Brain microvascular endothelial cell (primary cell): ENCODE results near the gene NUDT2.

Experiments used
- DNase-seq: peaks from one replicate; pipeline ENCODE4 v3.0.0-alpha.2; 2020
- H3K27ac ChIP-seq: fragments of 250-450 bp; sonication (Bioruptor Pico); 2 replicates; pipeline ENCODE4 v1.5.1; 2020; ENCODE audit warnings: mild to moderate bottlenecking, moderate library complexity
- H3K27me3 ChIP-seq: fragments of 250-450 bp; sonication (Bioruptor Pico); replicated peaks from 2 replicates; pipeline ENCODE4 v1.5.1; 2020; ENCODE audit warnings: mild to moderate bottlenecking
- H3K36me3 ChIP-seq: fragments of 250-450 bp; sonication (Bioruptor Pico); replicated peaks from 2 replicates; pipeline ENCODE4 v1.5.1; 2020; ENCODE audit warnings: mild to moderate bottlenecking
- H3K4me3 ChIP-seq: 2 replicates; pipeline ENCODE4 v1.5.1; 2011; ENCODE audit warnings: low read depth, mild to moderate bottlenecking, control low read depth, low read length, moderate library complexity
- CTCF ChIP-seq: IDR thresholded peaks from 2 replicates; pipeline ENCODE4 v1.5.1; 2011; ENCODE audit warnings: low read depth, mild to moderate bottlenecking, moderate library complexity, low read length, control low read depth, inconsistent platforms; ENCODE audit errors: missing control alignments
- in situ Hi-C: cut with HindIII; loops from 2 replicates; pipeline ENCODE4 v1.10.0; 2017; ENCODE audit warnings: low sequenced_read_pairs, low pct_ligation_motif_present

Gene NUDT2

GRCh38 chr9:34370970-34371880 is 41.9 kb downstream of the NUDT2 start:
- Histone ChIP-seq H3K4me3 (peak overlapping the region; percentile 37), H3K36me3 (no peaks in the 10 kb centered on the region), H3K27me3 (peaks cover 19% of the 10 kb centered on the region), H3K27ac (no peak overlapping the region)
- in situ Hi-C loops = no loop called here
- DNase-seq = no peak
- peak; percentile 26 for TF ChIP-seq CTCF

GRCh38 chr9:34371886-34372466 is 42.6 kb downstream of the NUDT2 start:
- in situ Hi-C loops = no loop called here
- no peak for TF ChIP-seq CTCF
- H3K27me3 ChIP-seq = peaks cover 19% of the 10 kb centered on the region

GRCh38 chr9:34372467-34373011 is 43.2 kb downstream of the NUDT2 start:
- in situ Hi-C loops = no loop called here
- DNase-seq = no peak
- Histone ChIP-seq H3K27me3 (peaks cover 19% of the 10 kb centered on the region), H3K36me3 (no peaks in the 10 kb centered on the region), H3K4me3 (no peak overlapping the region), H3K27ac (no peak overlapping the region)
- no peak for TF ChIP-seq CTCF

More at GRCh38 chr9:34371886-34372466, 42.6 kb downstream of the NUDT2 start:
- Histone ChIP-seq H3K27ac (no peak overlapping the region), H3K36me3 (no peaks in the 10 kb centered on the region), H3K4me3 (no peak overlapping the region)
- DNase-seq = no peak

GRCh38 chr9:34373749-34374148 is 44.4 kb downstream of the NUDT2 start:
- TF ChIP-seq CTCF = no peak
- no peaks in the 10 kb centered on the region for H3K36me3 ChIP-seq
- DNase-seq = no peak
- H3K27me3 ChIP-seq = peaks cover 19% of the 10 kb centered on the region
- in situ Hi-C loops = no loop called here
- no peak overlapping the region for H3K27ac ChIP-seq
- H3K4me3 ChIP-seq = no peak overlapping the region

- Histone ChIP-seq H3K27ac (no peak overlapping the region), H3K27me3 (peaks cover 19% of the 10 kb centered on the region), H3K36me3 (no peaks in the 10 kb centered on the region), H3K4me3 (no peak overlapping the region)
- in situ Hi-C loops = no loop called here
- no peak for TF ChIP-seq CTCF
- no peak for DNase-seq
Measured at GRCh38 chr9:34374339-34374738, 45.0 kb downstream of the NUDT2 start.
